A549 (cell line): ENCODE data around the gene EPHB1.

ENCODE experiments used
- CTCF ChIP-seq: fragments of >200 bp; sonication (Bioruptor Twin); formaldehyde crosslinking; IDR thresholded peaks from 3 replicates; pipeline ENCODE4 v1.5.1; 2016
- POLR2A ChIP-seq: IDR thresholded peaks from 2 replicates; pipeline ENCODE4 v1.6.1; 2012; ENCODE audit warnings: mild to moderate bottlenecking, low read length

DNA sequence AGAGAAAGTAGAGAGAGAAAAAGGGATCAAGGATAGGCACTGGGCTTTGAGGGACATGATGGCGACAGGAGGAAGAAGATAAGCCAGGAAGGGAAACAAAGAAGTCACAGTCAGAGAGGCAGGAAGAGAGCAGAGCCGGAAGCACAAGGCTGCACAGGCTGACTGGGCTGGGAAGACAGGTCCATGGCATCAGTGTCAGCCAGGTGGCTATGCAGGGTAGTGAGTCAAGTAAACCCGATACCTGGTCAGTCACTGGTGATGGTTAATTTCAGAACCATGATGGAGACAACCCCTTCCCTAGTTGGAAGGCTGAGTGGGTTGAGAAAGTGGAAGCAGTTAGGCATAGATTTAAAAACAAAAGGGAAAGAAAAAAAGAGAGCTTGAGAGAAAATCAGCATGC, 203.8 kb downstream of the EPHB1 start:
- TF ChIP-seq CTCF: no peak
- no peak for TF ChIP-seq POLR2A
